ENCODE results near the gene WASF2.

DNA sequence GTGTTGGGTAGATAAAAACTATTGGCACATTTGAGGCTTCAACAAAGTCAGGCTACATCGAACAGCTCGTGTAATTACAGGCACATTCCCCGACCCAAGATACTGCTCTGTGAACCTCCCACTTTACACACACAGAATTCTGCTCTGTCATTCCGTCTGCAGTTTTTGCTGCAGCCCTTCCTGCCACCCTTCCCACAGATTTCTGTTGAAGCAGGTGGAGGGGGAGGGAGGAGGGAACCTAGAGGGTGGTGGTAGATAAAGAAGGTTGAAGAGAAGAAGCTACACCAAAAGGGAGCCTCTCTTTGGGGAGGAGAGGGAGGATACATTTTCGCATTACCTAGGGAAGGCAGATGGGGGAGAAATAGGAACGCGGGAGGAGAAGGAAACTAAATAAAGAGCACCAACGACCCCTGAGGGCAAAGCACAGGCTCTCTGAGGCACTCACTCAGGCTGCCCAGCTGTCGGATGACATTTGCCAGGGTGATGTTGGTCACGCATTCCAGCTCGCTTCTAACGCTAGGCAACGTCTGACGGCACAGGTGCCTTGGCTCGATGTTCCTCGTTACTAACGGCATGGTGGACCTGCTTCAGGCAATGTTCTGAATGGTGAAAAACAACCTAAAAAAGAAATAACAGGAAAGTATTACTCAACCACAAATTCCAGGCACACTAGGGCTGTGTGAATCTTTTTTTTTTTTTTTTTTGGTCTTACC, 61.5 kb downstream of the WASF2 start:
- TF ChIP-seq, protein P1, sequence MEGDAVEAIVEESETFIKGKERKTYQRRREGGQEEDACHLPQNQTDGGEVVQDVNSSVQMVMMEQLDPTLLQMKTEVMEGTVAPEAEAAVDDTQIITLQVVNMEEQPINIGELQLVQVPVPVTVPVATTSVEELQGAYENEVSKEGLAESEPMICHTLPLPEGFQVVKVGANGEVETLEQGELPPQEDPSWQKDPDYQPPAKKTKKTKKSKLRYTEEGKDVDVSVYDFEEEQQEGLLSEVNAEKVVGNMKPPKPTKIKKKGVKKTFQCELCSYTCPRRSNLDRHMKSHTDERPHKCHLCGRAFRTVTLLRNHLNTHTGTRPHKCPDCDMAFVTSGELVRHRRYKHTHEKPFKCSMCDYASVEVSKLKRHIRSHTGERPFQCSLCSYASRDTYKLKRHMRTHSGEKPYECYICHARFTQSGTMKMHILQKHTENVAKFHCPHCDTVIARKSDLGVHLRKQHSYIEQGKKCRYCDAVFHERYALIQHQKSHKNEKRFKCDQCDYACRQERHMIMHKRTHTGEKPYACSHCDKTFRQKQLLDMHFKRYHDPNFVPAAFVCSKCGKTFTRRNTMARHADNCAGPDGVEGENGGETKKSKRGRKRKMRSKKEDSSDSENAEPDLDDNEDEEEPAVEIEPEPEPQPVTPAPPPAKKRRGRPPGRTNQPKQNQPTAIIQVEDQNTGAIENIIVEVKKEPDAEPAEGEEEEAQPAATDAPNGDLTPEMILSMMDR (IDR thresholded peaks at IDR 0.05): no peak
- TF ChIP-seq POLR2A (IDR thresholded peaks at IDR 0.05): no peak

Data from body of pancreas (tissue), 4 donors.